Mucosa of descending colon (tissue), 3 donors: ENCODE measurements around the gene MTHFD1L. TPM values are rescaled to one million over a fixed set of nuclear protein-coding genes. Genes with fewer than 3 reads are reported as not detected.

Source experiments
- ATAC-seq: fragments of 200-7000 bp; cut with Tn5 transposase; one replicate; pipeline ENCODE4 v1.9.1; 2020; ENCODE audit warnings: mild to moderate bottlenecking, moderate library complexity
- DNase-seq, 3 donors: peaks; one replicate each; pipeline ENCODE4 v3.0.0-alpha.2; 2020
- H3K36me3 ChIP-seq: fragments of 200-600 bp; one replicate; pipeline ENCODE4 v1.8.0; 2021; ENCODE audit warnings: low read depth, mild to moderate bottlenecking
- H3K4me1 ChIP-seq: fragments of 200-600 bp; one replicate; pipeline ENCODE4 v1.8.0; 2021; ENCODE audit warnings: low read depth, mild to moderate bottlenecking
- H3K4me3 ChIP-seq: fragments of 200-600 bp; one replicate; pipeline ENCODE4 v1.8.0; 2021; ENCODE audit warnings: mild to moderate bottlenecking
- H3K9me3 ChIP-seq: fragments of 200-600 bp; one replicate; pipeline ENCODE4 v1.8.0; 2021; ENCODE audit warnings: mild to moderate bottlenecking
- CTCF ChIP-seq: fragments of 200-600 bp; IDR thresholded peaks from one replicate; pipeline ENCODE4 v1.8.0; 2022; ENCODE audit warnings: antibody characterized with exemption, mild to moderate bottlenecking
- intact Hi-C, 2 donors: fragments of 100-400 bp; cut with DNase I in 1 of 2; cut with micrococcal nuclease in 1 of 2; formaldehyde crosslinking; loops; one replicate each; pipeline versions ENCODE4 v1.11.0 to v1.11.1; 2022; cut with DNase I, micrococcal nuclease
- total RNA-seq, 3 donors: library from RNA; stranded (reverse); fragmentation: NEBNext Ultra II Directional in 2 of 3; extraction: Animal tissue kit (Norgen Biotek cat#: 25700) in 2 of 3; gene quantifications; one replicate each; pipeline versions ENCODE4 v1.2.1 to v1.2.4, GENCODE V29; 2021 to 2023
- donor health status: DM: no; HTN: no; CAD: no; lungs with moderate emphysema.
- donor health status: DM: no; HTN: no; CAD: no.
- donor health status: DM: no; HTN: yes; CAD: no.

MTHFD1L gene
- total RNA-seq, 3 donors from 2014 or later, result 7.1 to 11.1 (median 8.9) TPM

GRCh38 chr6:151075005-151075404, 209.5 kb downstream of the MTHFD1L start:
- no peak for DNase-seq
- H3K36me3 ChIP-seq, result no peaks in the 10 kb centered on the region
- intact Hi-C loops, result no loop called here
- H3K9me3 ChIP-seq, result no peaks in the 10 kb centered on the region
- ATAC-seq, result no peak
- no peaks in the 10 kb centered on the region for H3K4me1 ChIP-seq
- no peak for TF ChIP-seq CTCF
- H3K4me3 ChIP-seq, result no peak overlapping the region

GRCh38 chr6:151075527-151075926, 210.0 kb downstream of the MTHFD1L start:
- ATAC-seq, result no peak
- no peak for DNase-seq

GRCh38 chr6:151075930-151076555, 210.5 kb downstream of the MTHFD1L start:
- DNase-seq, result no peak
- Histone ChIP-seq H3K9me3 (no peaks in the 10 kb centered on the region), H3K36me3 (no peaks in the 10 kb centered on the region), H3K4me3 (no peak overlapping the region), H3K4me1 (no peaks in the 10 kb centered on the region)
- intact Hi-C loops, result no loop called here
- no peak for TF ChIP-seq CTCF
- no peak for ATAC-seq

More at GRCh38 chr6:151075527-151075926, 210.0 kb downstream of the MTHFD1L start:
- intact Hi-C loops, result no loop called here
- H3K4me1 ChIP-seq, result no peaks in the 10 kb centered on the region
- no peak overlapping the region for H3K4me3 ChIP-seq
- H3K36me3 ChIP-seq, result no peaks in the 10 kb centered on the region
- no peak for TF ChIP-seq CTCF
- no peaks in the 10 kb centered on the region for H3K9me3 ChIP-seq

- DNase-seq, result no peak
- no peaks in the 10 kb centered on the region for H3K4me1 ChIP-seq
- intact Hi-C loops, result no loop called here
- H3K9me3 ChIP-seq, result no peaks in the 10 kb centered on the region
- ATAC-seq, result no peak
- H3K4me3 ChIP-seq, result no peak overlapping the region
- H3K36me3 ChIP-seq, result no peaks in the 10 kb centered on the region
- no peak for TF ChIP-seq CTCF
Measured at GRCh38 chr6:151078655-151079054, 213.2 kb downstream of the MTHFD1L start.

- Histone ChIP-seq H3K4me3 (no peak overlapping the region), H3K36me3 (no peaks in the 10 kb centered on the region), H3K9me3 (no peaks in the 10 kb centered on the region), H3K4me1 (no peaks in the 10 kb centered on the region)
- no peak for DNase-seq
- ATAC-seq, result no peak
- TF ChIP-seq CTCF, result no peak
- intact Hi-C loops, result no loop called here
Measured at GRCh38 chr6:151081656-151082055, 216.2 kb downstream of the MTHFD1L start.

- intact Hi-C loops, result no loop called here
- H3K4me1 ChIP-seq, result no peaks in the 10 kb centered on the region
Measured at GRCh38 chr6:151082079-151082478, 216.6 kb downstream of the MTHFD1L start.

More at GRCh38 chr6:151082079-151082478, 216.6 kb downstream of the MTHFD1L start:
- no peak for TF ChIP-seq CTCF
- no peaks in the 10 kb centered on the region for H3K36me3 ChIP-seq
- DNase-seq (no peak), ATAC-seq (no peak)
- H3K9me3 ChIP-seq, result no peaks in the 10 kb centered on the region
- no peak overlapping the region for H3K4me3 ChIP-seq
